ENCODE data around the gene KEL.

DNA sequence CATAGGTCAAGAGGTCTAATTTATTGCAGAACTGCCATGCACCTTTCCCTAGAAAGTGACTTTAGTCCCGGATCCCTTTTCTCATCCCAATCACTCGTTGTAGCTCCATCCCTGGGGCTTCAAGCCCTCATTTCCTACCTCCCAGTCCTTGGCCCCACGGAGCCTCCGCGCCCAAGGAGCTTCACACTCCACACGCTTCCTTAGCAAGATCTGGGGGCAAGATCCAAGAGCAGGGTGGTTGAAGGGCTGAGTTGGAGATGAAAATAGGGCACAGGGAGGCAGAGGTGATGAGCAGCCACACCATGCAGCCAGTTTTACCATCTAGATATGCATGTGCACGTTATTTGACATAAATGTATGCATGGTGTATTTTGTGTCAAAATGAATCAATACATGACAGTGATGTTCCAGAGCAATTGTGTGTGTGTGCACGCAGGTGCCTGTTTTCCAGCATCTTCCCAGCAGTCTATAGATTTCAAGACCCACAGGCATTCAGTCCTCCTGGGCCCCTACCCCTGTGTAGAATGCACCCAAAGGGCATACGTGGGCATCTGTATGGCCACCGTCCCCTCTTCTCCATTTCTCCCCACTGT, 70.6 kb downstream of the KEL start:
- TF ChIP-seq, protein P1, sequence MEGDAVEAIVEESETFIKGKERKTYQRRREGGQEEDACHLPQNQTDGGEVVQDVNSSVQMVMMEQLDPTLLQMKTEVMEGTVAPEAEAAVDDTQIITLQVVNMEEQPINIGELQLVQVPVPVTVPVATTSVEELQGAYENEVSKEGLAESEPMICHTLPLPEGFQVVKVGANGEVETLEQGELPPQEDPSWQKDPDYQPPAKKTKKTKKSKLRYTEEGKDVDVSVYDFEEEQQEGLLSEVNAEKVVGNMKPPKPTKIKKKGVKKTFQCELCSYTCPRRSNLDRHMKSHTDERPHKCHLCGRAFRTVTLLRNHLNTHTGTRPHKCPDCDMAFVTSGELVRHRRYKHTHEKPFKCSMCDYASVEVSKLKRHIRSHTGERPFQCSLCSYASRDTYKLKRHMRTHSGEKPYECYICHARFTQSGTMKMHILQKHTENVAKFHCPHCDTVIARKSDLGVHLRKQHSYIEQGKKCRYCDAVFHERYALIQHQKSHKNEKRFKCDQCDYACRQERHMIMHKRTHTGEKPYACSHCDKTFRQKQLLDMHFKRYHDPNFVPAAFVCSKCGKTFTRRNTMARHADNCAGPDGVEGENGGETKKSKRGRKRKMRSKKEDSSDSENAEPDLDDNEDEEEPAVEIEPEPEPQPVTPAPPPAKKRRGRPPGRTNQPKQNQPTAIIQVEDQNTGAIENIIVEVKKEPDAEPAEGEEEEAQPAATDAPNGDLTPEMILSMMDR (IDR thresholded peaks at IDR 0.05): no peak
- no peak for TF ChIP-seq POLR2A (IDR thresholded peaks at IDR 0.05)
